Endothelial cell of umbilical vein (primary cell): ENCODE data around the gene PSMC4.
"Not testable (repeated sequence)": the region's sequence is repeated elsewhere in the genome, so short reads cannot be mapped to it uniquely, and the experiment has no call there.

Experiments
- EZH2 ChIP-seq: IDR thresholded peaks from 2 replicates; pipeline ENCODE4 v1.6.1; 2012; ENCODE audit warnings: borderline replicate concordance, low read depth, mild to moderate bottlenecking, moderate library complexity, low read length, inconsistent platforms; ENCODE audit not compliant: severe bottlenecking
- FOS ChIP-seq: IDR thresholded peaks from 2 replicates; pipeline ENCODE4 v1.6.1; 2011; ENCODE audit warnings: mild to moderate bottlenecking, low read length, moderate library complexity, borderline replicate concordance; ENCODE audit not compliant: insufficient read depth
- JUN ChIP-seq: IDR thresholded peaks from 2 replicates; pipeline ENCODE4 v1.6.1; 2011; ENCODE audit warnings: borderline replicate concordance, low read depth; ENCODE audit not compliant: insufficient read length, insufficient read depth
- MYC ChIP-seq: IDR thresholded peaks from one replicate; pipeline ENCODE4 v1.6.1; 2011; ENCODE audit warnings: mild to moderate bottlenecking, low read depth, low read length
- POLR2A ChIP-seq: IDR thresholded peaks from 2 replicates; pipeline ENCODE4 v1.6.1; 2012; ENCODE audit warnings: low read depth, mild to moderate bottlenecking, control low read depth, low read length
- POLR2AphosphoS5 ChIP-seq: IDR thresholded peaks from 2 replicates; pipeline ENCODE4 v1.6.1; 2012; ENCODE audit warnings: low read depth, mild to moderate bottlenecking, control low read depth, low read length, moderate library complexity; ENCODE audit not compliant: insufficient read depth
- TF ChIP-seq, protein P1 (sequence below), 2 donors: IDR thresholded peaks; 1 replicate in 1 of 2; 2 replicates in 1 of 2; pipeline ENCODE4 v1.5.1; 2011; ENCODE audit warnings: low read length in 2 of 2, mild to moderate bottlenecking in 2 of 2, moderate library complexity in 2 of 2, control low read depth in 1 of 2, inconsistent platforms in 1 of 2, low read depth in 1 of 2; ENCODE audit not compliant: insufficient read depth in 1 of 2; ENCODE audit errors: extremely low read depth in 1 of 2
- TF ChIP-seq, protein P2 (sequence below): IDR thresholded peaks from 2 replicates; pipeline ENCODE4 v1.6.1; 2011; ENCODE audit not compliant: insufficient read depth, insufficient read length

DNA sequence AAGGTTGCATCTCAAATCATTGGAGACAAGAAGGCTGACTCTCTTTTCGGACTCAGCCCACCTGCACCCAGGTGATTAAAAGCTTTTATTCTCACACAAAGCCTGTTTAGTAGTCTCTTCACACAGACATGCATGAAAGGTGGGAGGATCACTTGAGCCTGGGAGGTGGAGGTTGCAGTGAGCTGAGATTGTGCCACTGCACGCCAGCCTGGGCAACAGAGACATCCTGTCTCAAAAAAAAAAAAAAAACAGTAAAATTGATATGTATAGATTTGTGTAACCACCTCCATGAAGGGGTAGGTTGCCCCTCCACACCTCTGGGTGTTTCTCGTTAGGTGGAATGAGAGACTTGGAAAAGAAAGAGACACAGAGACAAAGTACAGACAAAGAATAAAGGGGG, 12.0 kb upstream of the PSMC4 start:
- TF ChIP-seq, protein P1, sequence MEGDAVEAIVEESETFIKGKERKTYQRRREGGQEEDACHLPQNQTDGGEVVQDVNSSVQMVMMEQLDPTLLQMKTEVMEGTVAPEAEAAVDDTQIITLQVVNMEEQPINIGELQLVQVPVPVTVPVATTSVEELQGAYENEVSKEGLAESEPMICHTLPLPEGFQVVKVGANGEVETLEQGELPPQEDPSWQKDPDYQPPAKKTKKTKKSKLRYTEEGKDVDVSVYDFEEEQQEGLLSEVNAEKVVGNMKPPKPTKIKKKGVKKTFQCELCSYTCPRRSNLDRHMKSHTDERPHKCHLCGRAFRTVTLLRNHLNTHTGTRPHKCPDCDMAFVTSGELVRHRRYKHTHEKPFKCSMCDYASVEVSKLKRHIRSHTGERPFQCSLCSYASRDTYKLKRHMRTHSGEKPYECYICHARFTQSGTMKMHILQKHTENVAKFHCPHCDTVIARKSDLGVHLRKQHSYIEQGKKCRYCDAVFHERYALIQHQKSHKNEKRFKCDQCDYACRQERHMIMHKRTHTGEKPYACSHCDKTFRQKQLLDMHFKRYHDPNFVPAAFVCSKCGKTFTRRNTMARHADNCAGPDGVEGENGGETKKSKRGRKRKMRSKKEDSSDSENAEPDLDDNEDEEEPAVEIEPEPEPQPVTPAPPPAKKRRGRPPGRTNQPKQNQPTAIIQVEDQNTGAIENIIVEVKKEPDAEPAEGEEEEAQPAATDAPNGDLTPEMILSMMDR (IDR thresholded peaks at IDR 0.05; ENCODE audit: extremely low read depth in 1 of 2, insufficient read depth in 1 of 2, low read depth in 1 of 2, low read length in 2 of 2), result not testable (repeated sequence)
- TF ChIP-seq POLR2AphosphoS5, MYC, POLR2A, FOS, EZH2, JUN: not testable (repeated sequence)
- TF ChIP-seq, protein P2, sequence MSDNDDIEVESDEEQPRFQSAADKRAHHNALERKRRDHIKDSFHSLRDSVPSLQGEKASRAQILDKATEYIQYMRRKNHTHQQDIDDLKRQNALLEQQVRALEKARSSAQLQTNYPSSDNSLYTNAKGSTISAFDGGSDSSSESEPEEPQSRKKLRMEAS, result not testable (repeated sequence)
